ENCODE data around the gene ZBTB21. TPM values are rescaled to one million over a fixed set of nuclear protein-coding genes. Genes with fewer than 3 reads are reported as not detected.

ZBTB21 gene
- total and polyA plus RNA-seq, 2 experiments from 2014 or later = 10.0 to 11.0 TPM

GRCh38 chr21:41970751-41971653 is 39.2 kb downstream of the ZBTB21 start (continued):
- TF ChIP-seq ZNF462 (CRISPR knock-in tag; IDR thresholded peaks at IDR 0.05) (no peak), JUNB (IDR thresholded peaks at IDR 0.05; ENCODE audit: unreplicated experiment) (no peak), CTCF (conservative IDR thresholded peaks at IDR 0.05; ENCODE audit: low read depth in 2 of 2) (no peak), ZNF114 (CRISPR knock-in tag; IDR thresholded peaks at IDR 0.05) (no peak), EZH2 (IDR thresholded peaks at IDR 0.05; ENCODE audit: low read depth, unreplicated experiment) (no peak)

- no peak overlapping the region for H3K4me3 ChIP-seq
- H3F3A ChIP-seq (replicated peaks; ENCODE audit: low read depth) = no peaks in the 10 kb centered on the region
- no peak overlapping the region for H3K4me2 ChIP-seq
- no peaks in the 10 kb centered on the region for H3K9me3 Mint-ChIP-seq
- no peak for DNase-seq (ENCODE audit: low spot score)
- no peaks in the 10 kb centered on the region for H3K9me2 ChIP-seq (ENCODE audit: insufficient read depth)
- no peaks in the 10 kb centered on the region for H3K27me3 ChIP-seq (ENCODE audit: insufficient read depth)
- peaks cover 16% of the 10 kb centered on the region for H3K27me3 Mint-ChIP-seq (ENCODE audit: insufficient read depth, low read depth, poor library complexity)
- H3K27ac ChIP-seq (ENCODE audit: low read depth) = no peak overlapping the region
- H4K20me1 ChIP-seq (replicated peaks; ENCODE audit: insufficient read depth) = no peaks in the 10 kb centered on the region
- peaks cover 29% of the 10 kb centered on the region for H3K4me1 Mint-ChIP-seq
- ATAC-seq = no peak
- no peaks in the 10 kb centered on the region for H3K79me2 ChIP-seq (replicated peaks; ENCODE audit: insufficient read depth)
- no peaks in the 10 kb centered on the region for H3K36me3 Mint-ChIP-seq (ENCODE audit: low read depth)
- no peaks in the 10 kb centered on the region for H3K36me3 ChIP-seq (ENCODE audit: insufficient read depth)
- H2AFZ ChIP-seq = no peak overlapping the region
- H3K4me3 Mint-ChIP-seq = no peak overlapping the region
- H3K4me1 ChIP-seq (ENCODE audit: insufficient read depth) = no peaks in the 10 kb centered on the region
- no peak overlapping the region for H3K27ac Mint-ChIP-seq
- no peak for TF ChIP-seq ZNF462 (CRISPR knock-in tag; IDR thresholded peaks at IDR 0.05)
- TF ChIP-seq CREB1 (CRISPR knock-in tag; IDR thresholded peaks at IDR 0.05; ENCODE audit: low read depth) = no peak
- no peak for TF ChIP-seq EZH2phosphoT487 (IDR thresholded peaks at IDR 0.05; ENCODE audit: unreplicated experiment)
Observed at GRCh38 chr21:41970106-41970391, 40.1 kb downstream of the ZBTB21 start.
